GM12864 (cell line): Measurements from ENCODE around the gene NR5A2.

Experiments used
- DNase-seq: peaks from one replicate; pipeline ENCODE4 v3.0.0-alpha.2; 2011; ENCODE audit warnings: low read depth
- H3K4me3 ChIP-seq: 2 replicates; pipeline ENCODE4 v1.5.1; 2011; ENCODE audit warnings: mild to moderate bottlenecking, low read depth, low read length, control low read depth
- TF ChIP-seq, protein P1 (sequence below): IDR thresholded peaks from 2 replicates; pipeline ENCODE4 v1.5.1; 2011; ENCODE audit warnings: low read depth, mild to moderate bottlenecking, moderate library complexity, low read length, control low read depth, inconsistent platforms; ENCODE audit errors: missing control alignments

Gene NR5A2

DNA sequence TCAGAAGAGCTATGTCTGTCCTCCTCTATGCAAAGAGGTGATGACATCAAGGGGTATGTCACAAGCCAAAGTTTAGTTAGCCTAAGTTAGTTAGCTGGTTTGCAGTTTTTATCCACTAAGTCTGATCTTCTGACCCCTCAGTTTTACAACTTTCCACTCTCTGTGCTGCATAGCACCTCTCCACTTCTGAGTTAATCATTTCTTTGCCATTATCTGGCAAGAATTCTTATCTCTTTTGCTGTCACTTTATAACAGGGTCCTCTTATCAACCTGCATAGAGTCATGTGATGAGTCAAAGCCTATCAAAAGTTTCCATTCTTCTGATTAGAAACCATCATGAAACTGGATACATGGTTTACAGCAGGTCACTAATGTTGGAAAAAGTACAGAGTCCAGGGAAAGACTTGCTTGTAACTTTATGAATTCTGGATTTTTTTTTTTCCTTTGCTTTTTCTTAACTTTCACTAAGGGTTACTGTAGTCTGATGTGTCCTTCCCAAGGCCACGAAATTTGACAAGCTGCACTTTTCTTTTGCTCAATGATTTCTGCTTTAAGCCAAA is at the start of gene NR5A2:
Gene NR5A2, plus strand, starts transcription at position 447 of the 560 bp plus-strand sequence. CDS start 138 bp downstream, outside the sequence.
- H3K4me3 ChIP-seq: no peak within 1 kb of the TSS
- TF ChIP-seq, protein P1, sequence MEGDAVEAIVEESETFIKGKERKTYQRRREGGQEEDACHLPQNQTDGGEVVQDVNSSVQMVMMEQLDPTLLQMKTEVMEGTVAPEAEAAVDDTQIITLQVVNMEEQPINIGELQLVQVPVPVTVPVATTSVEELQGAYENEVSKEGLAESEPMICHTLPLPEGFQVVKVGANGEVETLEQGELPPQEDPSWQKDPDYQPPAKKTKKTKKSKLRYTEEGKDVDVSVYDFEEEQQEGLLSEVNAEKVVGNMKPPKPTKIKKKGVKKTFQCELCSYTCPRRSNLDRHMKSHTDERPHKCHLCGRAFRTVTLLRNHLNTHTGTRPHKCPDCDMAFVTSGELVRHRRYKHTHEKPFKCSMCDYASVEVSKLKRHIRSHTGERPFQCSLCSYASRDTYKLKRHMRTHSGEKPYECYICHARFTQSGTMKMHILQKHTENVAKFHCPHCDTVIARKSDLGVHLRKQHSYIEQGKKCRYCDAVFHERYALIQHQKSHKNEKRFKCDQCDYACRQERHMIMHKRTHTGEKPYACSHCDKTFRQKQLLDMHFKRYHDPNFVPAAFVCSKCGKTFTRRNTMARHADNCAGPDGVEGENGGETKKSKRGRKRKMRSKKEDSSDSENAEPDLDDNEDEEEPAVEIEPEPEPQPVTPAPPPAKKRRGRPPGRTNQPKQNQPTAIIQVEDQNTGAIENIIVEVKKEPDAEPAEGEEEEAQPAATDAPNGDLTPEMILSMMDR: no peak
- no peak for DNase-seq

DNA sequence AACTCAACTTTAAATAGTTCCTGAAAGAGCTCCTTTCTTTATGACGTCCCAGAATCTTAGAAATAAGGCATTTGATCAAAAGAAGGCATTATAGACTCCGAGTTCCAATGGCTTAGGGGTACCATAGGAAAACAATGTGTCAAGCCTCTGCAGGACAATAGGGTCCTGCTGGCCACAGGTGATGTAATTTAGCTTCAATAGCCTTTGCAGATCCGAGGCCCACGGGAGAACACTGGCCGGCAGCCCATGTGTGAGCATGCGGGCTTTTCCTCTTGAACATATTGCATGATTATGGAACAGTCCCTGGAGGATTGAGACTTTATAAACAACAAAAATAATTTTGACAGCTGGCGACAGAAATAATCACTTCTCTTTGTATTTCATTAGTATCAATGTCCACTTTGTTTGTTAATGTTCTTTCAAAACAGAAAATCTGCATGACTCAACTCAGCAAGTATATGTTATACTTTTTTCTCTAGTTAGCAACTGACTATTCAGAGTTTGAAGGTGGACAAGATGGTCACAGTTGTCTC is 49.0 kb upstream of the NR5A2 start:
- no peak overlapping the region for H3K4me3 ChIP-seq
- DNase-seq: no peak
- TF ChIP-seq, protein P1: no peak

DNA sequence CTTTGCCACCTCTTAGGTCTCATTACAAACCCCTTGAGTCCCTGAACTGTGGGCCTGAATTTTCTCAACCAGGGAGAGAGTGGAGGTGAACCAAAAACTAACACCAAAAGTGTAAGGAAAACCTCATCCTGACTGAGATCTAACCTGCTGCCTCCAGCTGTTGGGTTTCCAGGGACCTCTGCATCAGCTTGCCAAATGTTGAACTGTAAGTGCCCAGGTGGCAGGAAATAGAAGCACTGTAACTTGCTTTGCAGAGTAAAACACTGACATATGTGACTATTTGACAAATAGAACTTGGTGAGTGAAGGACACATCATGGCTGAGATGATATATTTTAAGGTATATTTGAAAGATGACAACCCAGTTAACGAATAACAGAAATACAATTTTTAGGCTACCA is 48.4 kb upstream of the NR5A2 start:
- no peak overlapping the region for H3K4me3 ChIP-seq
- DNase-seq: no peak
- TF ChIP-seq, protein P1: no peak

DNA sequence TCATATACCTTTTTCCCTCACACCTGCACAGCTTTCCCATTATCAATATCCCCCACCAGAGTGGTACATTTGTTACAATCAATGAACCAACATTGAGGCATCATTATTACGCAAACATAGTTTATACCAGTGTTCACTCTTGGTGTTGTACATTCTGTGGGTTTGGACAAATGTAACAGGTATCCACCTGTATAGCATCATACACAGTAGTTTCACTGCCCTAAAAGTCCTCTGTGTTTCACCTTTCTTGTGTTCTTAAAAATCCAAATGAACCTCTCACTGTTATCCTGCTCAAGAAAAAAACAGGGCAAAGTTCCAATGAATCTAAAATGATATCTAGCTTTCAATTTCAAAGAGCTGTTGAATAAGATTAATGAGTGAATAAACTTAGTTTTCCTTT is 45.9 kb upstream of the NR5A2 start:
- no peak overlapping the region for H3K4me3 ChIP-seq
- no peak for DNase-seq
- TF ChIP-seq, protein P1: no peak

DNA sequence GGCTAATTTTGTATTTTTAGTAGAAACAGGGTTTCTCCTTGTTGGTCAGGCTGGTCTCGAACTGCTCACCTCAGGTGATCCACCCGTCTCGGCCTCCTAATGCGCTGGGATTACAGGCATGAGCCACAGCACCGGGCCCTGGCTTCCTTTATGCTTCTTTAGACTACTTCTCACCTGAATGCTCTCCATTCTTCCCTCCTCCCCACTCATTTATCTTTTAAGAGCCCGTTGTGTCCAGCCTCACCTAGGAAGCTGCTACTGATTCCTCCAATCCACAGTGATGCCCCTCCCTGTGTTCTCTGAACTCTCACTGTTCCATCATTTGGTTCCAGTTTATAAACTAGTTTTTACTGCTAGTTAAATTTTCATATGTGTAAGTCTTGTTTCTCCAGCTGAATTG is 44.9 kb upstream of the NR5A2 start:
- DNase-seq: no peak
- TF ChIP-seq, protein P1: no peak
- H3K4me3 ChIP-seq: no peak overlapping the region

DNA sequence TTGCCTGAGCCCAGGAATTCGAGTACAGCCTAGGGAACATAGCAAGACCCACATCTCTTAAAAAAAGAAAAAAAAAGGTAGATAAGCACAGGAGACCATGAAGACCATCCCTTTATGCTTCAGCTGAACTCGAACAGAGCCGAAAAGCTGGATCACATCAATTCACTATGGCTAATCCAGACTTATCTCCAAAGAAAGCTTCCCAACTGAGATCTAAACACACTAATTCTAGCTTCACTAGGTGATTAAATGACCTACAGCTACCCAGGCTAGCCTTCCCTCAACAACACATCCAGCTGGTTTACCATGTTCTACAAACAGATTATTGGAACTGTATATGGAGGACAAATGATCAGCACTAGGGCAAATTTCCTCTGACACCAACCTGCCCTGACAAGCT is 44.0 kb upstream of the NR5A2 start:
- no peak for DNase-seq
- TF ChIP-seq, protein P1: no peak
- H3K4me3 ChIP-seq: no peak overlapping the region

DNA sequence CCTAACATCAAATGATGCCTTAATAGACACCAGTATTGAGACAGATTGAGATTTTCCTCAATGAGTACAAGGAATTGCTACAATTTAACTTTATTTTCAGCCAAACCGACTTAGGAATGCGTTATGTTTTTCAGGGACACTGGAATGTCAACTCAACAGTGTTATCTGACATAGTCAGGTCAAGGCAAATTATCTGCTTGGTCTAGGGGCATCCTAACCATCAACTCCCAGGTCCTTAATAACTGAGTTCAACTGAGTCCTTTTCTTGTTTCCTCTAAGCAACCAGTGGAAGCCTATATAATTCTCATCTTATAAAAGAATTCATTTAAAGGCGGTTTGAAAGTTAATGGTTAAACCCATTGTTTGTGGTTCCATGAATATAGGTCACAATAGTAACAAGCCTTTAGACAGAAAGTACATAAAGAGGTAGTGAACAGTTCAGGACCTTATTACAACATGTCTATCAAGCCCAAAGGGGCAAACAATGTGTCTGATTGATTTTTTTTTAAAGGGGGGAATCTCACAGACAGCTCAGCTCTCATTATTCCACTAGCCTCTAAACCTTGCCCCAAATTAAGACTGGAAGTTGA is 32.3 kb upstream of the NR5A2 start:
- TF ChIP-seq, protein P1: no peak
- no peak for DNase-seq
- no peak overlapping the region for H3K4me3 ChIP-seq
